IMR-90 (cell line): ENCODE measurements around the gene KDELR3. TPM values are rescaled to one million over a fixed set of nuclear protein-coding genes. Genes with fewer than 3 reads are reported as not detected.
A peak's percentile ranks its signal among the peaks of the same experiment; 100 is the strongest.

Experiments used
- ATAC-seq: fragments of 200-7000 bp; cut with Tn5 transposase; 2 replicates; pipeline ENCODE4 v1.9.1; 2020; ENCODE audit warnings: low read depth, mild to moderate bottlenecking, moderate library complexity
- BruUV-seq: library from RNA; stranded (reverse); fragments of 400-500 nt; replicated peaks from 2 replicates; lab custom pipeline; 2021; lab: Mats Ljungman, UMichigan
- CTCF ChIA-PET: fragments of 300-600 bp; formaldehyde crosslinking; extraction: SDS; loops from one replicate; lab custom pipeline; 2021; ENCODE audit warnings: antibody characterized with exemption; lab: Yijun Ruan, JAX
- POLR2A ChIA-PET: fragments of 300-600 bp; sonication (Branson Sonifier 250); formaldehyde crosslinking; loops from one replicate; lab custom pipeline; 2022; ENCODE audit warnings: antibody characterized with exemption; ENCODE audit not compliant: unreplicated experiment; lab: Charles Lee
- DNase-seq: peaks from one replicate; pipeline ENCODE4 v3.0.0; 2013
- H2AFZ ChIP-seq: replicated peaks from 2 replicates; pipeline ENCODE3; 2013; ENCODE audit warnings: low read length, mild to moderate bottlenecking; ENCODE audit not compliant: poor library complexity
- H2AK5ac ChIP-seq: 2 replicates; pipeline ENCODE4 v1.6.1; 2013; ENCODE audit warnings: low read depth, low read length, inconsistent platforms
- H2AK9ac ChIP-seq: replicated peaks from 2 replicates; pipeline ENCODE3; 2013; ENCODE audit warnings: mild to moderate bottlenecking, low read depth, low read length, moderate library complexity; ENCODE audit not compliant: poor library complexity
- H2BK120ac ChIP-seq: 2 replicates; pipeline ENCODE4 v1.6.1; 2013; ENCODE audit warnings: low read depth, low read length, inconsistent platforms
- H2BK15ac ChIP-seq: 3 replicates; pipeline ENCODE4 v1.6.1; 2013; ENCODE audit warnings: low read depth, low read length, inconsistent platforms
- H2BK20ac ChIP-seq: 2 replicates; pipeline ENCODE4 v1.6.1; 2013; ENCODE audit warnings: low read depth, mild to moderate bottlenecking, inconsistent platforms, low read length, moderate library complexity
- H2BK5ac ChIP-seq: 2 replicates; pipeline ENCODE4 v1.6.1; 2013; ENCODE audit warnings: mild to moderate bottlenecking, low read depth, low read length, inconsistent platforms; ENCODE audit not compliant: poor library complexity, severe bottlenecking
- H3K14ac ChIP-seq: replicated peaks from 2 replicates; pipeline ENCODE4 v1.6.1; 2013; ENCODE audit warnings: low read depth, low read length, inconsistent platforms
- H3K18ac ChIP-seq: 2 replicates; pipeline ENCODE4 v1.6.1; 2013; ENCODE audit warnings: low read depth, low read length, control low read depth
- H3K23ac ChIP-seq: 2 replicates; pipeline ENCODE4 v1.6.1; 2013; ENCODE audit warnings: low read depth, low read length, inconsistent platforms
- H3K27ac ChIP-seq: 2 replicates; pipeline ENCODE4 v1.5.1; 2013; ENCODE audit warnings: mild to moderate bottlenecking, control low read depth, low read length; ENCODE audit not compliant: insufficient read depth
- H3K27me3 ChIP-seq: 2 replicates; pipeline ENCODE4 v1.6.1; 2013; ENCODE audit warnings: low read length; ENCODE audit not compliant: control insufficient read depth, insufficient read depth
- H3K36me3 ChIP-seq: 2 replicates; pipeline ENCODE4 v1.6.1; 2013; ENCODE audit warnings: low read length, mixed read lengths; ENCODE audit not compliant: control insufficient read depth, insufficient read depth
- H3K4ac ChIP-seq: 2 replicates; pipeline ENCODE4 v1.6.1; 2013; ENCODE audit warnings: low read depth, low read length, inconsistent platforms
- H3K4me1 ChIP-seq: 2 replicates; pipeline ENCODE4 v1.6.1; 2013; ENCODE audit warnings: low read length, mixed read lengths; ENCODE audit not compliant: control insufficient read depth, insufficient read depth
- H3K4me2 ChIP-seq: 2 replicates; pipeline ENCODE4 v1.6.1; 2013; ENCODE audit warnings: low read depth, mild to moderate bottlenecking, control low read depth, low read length, moderate library complexity
- H3K4me3 ChIP-seq: 2 replicates; pipeline ENCODE4 v1.5.1; 2013; ENCODE audit warnings: low read depth, mild to moderate bottlenecking, control low read depth, low read length, moderate library complexity; ENCODE audit not compliant: insufficient read depth
- H3K56ac ChIP-seq: 2 replicates; pipeline ENCODE4 v1.6.1; 2013; ENCODE audit warnings: low read length, inconsistent platforms; ENCODE audit not compliant: insufficient read depth; ENCODE audit errors: extremely low read depth
- H3K79me1 ChIP-seq, 2 experiments: 2 replicates each; pipeline ENCODE4 v1.6.1; 2013; ENCODE audit warnings: low read length in 2 of 2, inconsistent platforms in 1 of 2, low read depth in 1 of 2
- H3K9ac ChIP-seq: 2 replicates; pipeline ENCODE4 v1.6.1; 2013; ENCODE audit warnings: low read depth, low read length, control low read depth
- H3K9me1 ChIP-seq: 2 replicates; pipeline ENCODE4 v1.6.1; 2013; ENCODE audit warnings: low read length, inconsistent platforms; ENCODE audit not compliant: insufficient read depth
- H3K9me3 ChIP-seq: 2 replicates; pipeline ENCODE4 v1.6.1; 2013; ENCODE audit warnings: low read length; ENCODE audit not compliant: control insufficient read depth, insufficient read depth
- H4K20me1 ChIP-seq: 2 replicates; pipeline ENCODE4 v1.6.1; 2013; ENCODE audit warnings: low read length, inconsistent platforms; ENCODE audit not compliant: insufficient read depth
- H4K5ac ChIP-seq: 2 replicates; pipeline ENCODE4 v1.6.1; 2013; ENCODE audit warnings: mild to moderate bottlenecking, low read depth, low read length, control low read depth
- H4K8ac ChIP-seq, 2 experiments: 2 replicates each; pipeline ENCODE4 v1.6.1; 2013; ENCODE audit warnings: low read depth in 2 of 2, low read length in 2 of 2, control low read depth in 1 of 2, inconsistent platforms in 1 of 2
- H4K91ac ChIP-seq: 2 replicates; pipeline ENCODE4 v1.6.1; 2013; ENCODE audit warnings: low read depth, low read length, inconsistent platforms; ENCODE audit not compliant: insufficient read depth
- BHLHE40 ChIP-seq: fragments of 150-350 bp; IDR thresholded peaks from 2 replicates; pipeline ENCODE4 v1.6.1; 2016; ENCODE audit warnings: mild to moderate bottlenecking, low read depth, low read length
- CEBPB ChIP-seq: IDR thresholded peaks from 2 replicates; pipeline ENCODE4 v1.6.1; 2012; ENCODE audit warnings: low read depth, low read length, improper control_type of control experiment
- CHD1 ChIP-seq: IDR thresholded peaks from 2 replicates; pipeline ENCODE4 v1.6.1; 2012; ENCODE audit warnings: low read depth, low read length, improper control_type of control experiment
- CTCF ChIP-seq: conservative IDR thresholded peaks from 2 replicates; pipeline ENCODE4 v1.5.1; 2012; ENCODE audit warnings: mild to moderate bottlenecking, low read depth, low read length, improper control_type of control experiment
- ELK1 ChIP-seq: fragments of 150-350 bp; IDR thresholded peaks from 2 replicates; pipeline ENCODE4 v1.6.1; 2016; ENCODE audit warnings: low read depth, mild to moderate bottlenecking, low read length, moderate library complexity, borderline replicate concordance
- FOS ChIP-seq: fragments of 150-350 bp; IDR thresholded peaks from 2 replicates; pipeline ENCODE4 v1.6.1; 2016; ENCODE audit warnings: low read depth, low read length
- MAFK ChIP-seq: IDR thresholded peaks from 2 replicates; pipeline ENCODE4 v1.6.1; 2012; ENCODE audit warnings: low read depth, low read length, improper control_type of control experiment
- MAZ ChIP-seq: IDR thresholded peaks from 2 replicates; pipeline ENCODE4 v1.6.1; 2012; ENCODE audit warnings: low read depth, mild to moderate bottlenecking, low read length, improper control_type of control experiment, moderate library complexity, borderline replicate concordance
- MXI1 ChIP-seq: IDR thresholded peaks from 2 replicates; pipeline ENCODE4 v1.6.1; 2012; ENCODE audit warnings: low read depth, mild to moderate bottlenecking, low read length, moderate library complexity, borderline replicate concordance
- NFE2L2 ChIP-seq: fragments of 150-350 bp; IDR thresholded peaks from 2 replicates; pipeline ENCODE4 v1.6.1; 2016; ENCODE audit warnings: low read depth, mild to moderate bottlenecking, low read length
- POLR2A ChIP-seq: IDR thresholded peaks from 2 replicates; pipeline ENCODE4 v1.6.1; 2012; ENCODE audit warnings: mild to moderate bottlenecking, low read depth, low read length
- RAD21 ChIP-seq: IDR thresholded peaks from 2 replicates; pipeline ENCODE4 v1.6.1; 2012; ENCODE audit warnings: low read length, improper control_type of control experiment
- RCOR1 ChIP-seq: IDR thresholded peaks from 2 replicates; pipeline ENCODE4 v1.6.1; 2012; ENCODE audit warnings: mild to moderate bottlenecking, low read length, improper control_type of control experiment; ENCODE audit not compliant: insufficient replicate concordance
- RFX5 ChIP-seq: IDR thresholded peaks from 2 replicates; pipeline ENCODE4 v1.8.0; 2012; ENCODE audit warnings: low read depth, mild to moderate bottlenecking, low read length, moderate library complexity
- SMC3 ChIP-seq: fragments of 150-350 bp; IDR thresholded peaks from 2 replicates; pipeline ENCODE4 v1.6.1; 2016; ENCODE audit warnings: low read depth, mild to moderate bottlenecking, antibody characterized with exemption, low read length, moderate library complexity
- USF2 ChIP-seq: fragments of 150-350 bp; IDR thresholded peaks from 2 replicates; pipeline ENCODE4 v1.6.1; 2017; ENCODE audit warnings: mild to moderate bottlenecking, antibody characterized with exemption, low read length, low read depth
- WGBS, 2 experiments: methylation state at CpG; one replicate each; pipeline versions ENCODE4 v1.1.5 to v1.1.7; 2013; ENCODE audit warnings: missing lambda C conversion rate in 2 of 2; ENCODE audit not compliant: insufficient read length in 1 of 2; ENCODE audit errors: extremely low coverage in 2 of 2; 5-methylcytosine and 5-hydroxymethylcytosine counted together
- dilution Hi-C: fragments of 300-500 bp; cut with HindIII; formaldehyde crosslinking; loops from one replicate; pipeline ENCODE4 v1.14.3; 2018; ENCODE audit warnings: low sequenced_read_pairs; ENCODE audit not compliant: unreplicated experiment
- in situ Hi-C: fragments of 300-500 bp; cut with MboI; formaldehyde crosslinking; loops from 3 replicates; pipeline ENCODE4 v1.14.3; 2019; ENCODE audit warnings: low sequenced_read_pairs, inconsistent platforms, mixed read lengths
- intact Hi-C: fragments of 100-400 bp; cut with micrococcal nuclease; formaldehyde crosslinking; loops from 2 replicates; pipeline ENCODE4 v1.10.0; 2022
- polyA plus RNA-seq, 3 experiments: library from polyadenylated mRNA; depleted of rRNA; stranded (reverse); fragments of >200 nt; gene quantifications; 2 replicates each; pipeline ENCODE4 v1.2.3, GENCODE V29; 2012; ENCODE audit warnings: low replicate concordance in 1 of 3
- total RNA-seq: library from RNA; depleted of rRNA; stranded (reverse); fragments of >200 nt; gene quantifications from 2 replicates; pipeline ENCODE4 v1.2.3, GENCODE V29; 2012

The KDELR3 gene
- total and polyA plus RNA-seq, 2 of the 4 experiments (the other 2 are of a cell fraction) = 129 to 224 TPM

- no peak overlapping the region for H3K9ac ChIP-seq
- H2BK5ac ChIP-seq = no peak overlapping the region
- no peak overlapping the region for H3K27ac ChIP-seq
- peaks cover 8% of the 10 kb centered on the region for H3K9me1 ChIP-seq
- H3K18ac ChIP-seq = no peak overlapping the region
- H2AK9ac ChIP-seq = no peak overlapping the region
- ATAC-seq = no peak
- H3K14ac ChIP-seq = no peak overlapping the region
- dilution Hi-C loops (no loop called here), intact Hi-C loops (no loop called here), in situ Hi-C loops (no loop called here)
- no peak overlapping the region for H2BK120ac ChIP-seq
- no peak for DNase-seq
- no peak overlapping the region for H3K56ac ChIP-seq
- H2AK5ac ChIP-seq = 0 out of 2 replicates have a peak overlapping the region, but pooled peaks have one; percentile 1
- no peak overlapping the region for H3K4ac ChIP-seq
- WGBS, 2 experiments = 100% methylated on average over 1 of the region's 10 CpGs; no CpG with 5 or more reads in 1 of the 2 experiments
- H3K4me3 ChIP-seq = no peak overlapping the region
- TF ChIP-seq FOS (no peak), ELK1 (no peak), RFX5 (no peak), MAZ (no peak), SMC3 (no peak), RCOR1 (no peak), RAD21 (no peak), CTCF (no peak), MAFK (no peak), USF2 (no peak), CHD1 (no peak), CEBPB (no peak), NFE2L2 (no peak), BHLHE40 (no peak), MXI1 (no peak), POLR2A (no peak)
- POLR2A ChIA-PET = no interaction called here
- H3K4me1 ChIP-seq = peaks cover 13% of the 10 kb centered on the region
- no peak overlapping the region for H3K23ac ChIP-seq
- H4K5ac ChIP-seq = no peak overlapping the region
- peaks cover under 1% of the 10 kb centered on the region; the same call in 1 of the 2 replicates for H3K36me3 ChIP-seq
- CTCF ChIA-PET = no interaction called here
- H3K9me3 ChIP-seq = no peaks in the 10 kb centered on the region
- H3K79me1 ChIP-seq = peaks cover 0 to 28% of the 10 kb centered on the region in 2 experiments; a peak in 3 of 4 replicates
- no peak overlapping the region for H4K91ac ChIP-seq
- H3K4me2 ChIP-seq = no peak overlapping the region
- H2BK15ac ChIP-seq = no peak overlapping the region
- no peak overlapping the region for H4K8ac ChIP-seq
- BruUV-seq = no TSS peak
- H3K27me3 ChIP-seq = peaks cover 19% of the 10 kb centered on the region
- peaks cover 5% of the 10 kb centered on the region for H4K20me1 ChIP-seq
- no peak overlapping the region for H2BK20ac ChIP-seq
- peak overlapping the region; percentile 35 for H2AFZ ChIP-seq
These were observed 2.8 kb upstream of the KDELR3 start for GRCh38 chr22:38464992-38465672.
